Ovary (tissue), 3 donors: ENCODE results near the gene AGO1.

Experiments
- POLR2A ChIP-seq: fragments of 450-650 bp; IDR thresholded peaks from one replicate; pipeline ENCODE4 v1.6.1; 2017; ENCODE audit warnings: antibody characterized with exemption, mild to moderate bottlenecking, moderate library complexity
- TF ChIP-seq, protein P1 (sequence below), 3 donors: fragments of 450-650 bp in 2 of 3; fragments of 200-600 bp in 1 of 3; IDR thresholded peaks; one replicate each; pipeline versions ENCODE4 v1.5.1 to v1.8.0; 2016 to 2022; ENCODE audit warnings: antibody characterized with exemption in 3 of 3, mild to moderate bottlenecking in 1 of 3
- donor health status: DM: no; HTN: no; CAD: no.

- TF ChIP-seq, protein P1, sequence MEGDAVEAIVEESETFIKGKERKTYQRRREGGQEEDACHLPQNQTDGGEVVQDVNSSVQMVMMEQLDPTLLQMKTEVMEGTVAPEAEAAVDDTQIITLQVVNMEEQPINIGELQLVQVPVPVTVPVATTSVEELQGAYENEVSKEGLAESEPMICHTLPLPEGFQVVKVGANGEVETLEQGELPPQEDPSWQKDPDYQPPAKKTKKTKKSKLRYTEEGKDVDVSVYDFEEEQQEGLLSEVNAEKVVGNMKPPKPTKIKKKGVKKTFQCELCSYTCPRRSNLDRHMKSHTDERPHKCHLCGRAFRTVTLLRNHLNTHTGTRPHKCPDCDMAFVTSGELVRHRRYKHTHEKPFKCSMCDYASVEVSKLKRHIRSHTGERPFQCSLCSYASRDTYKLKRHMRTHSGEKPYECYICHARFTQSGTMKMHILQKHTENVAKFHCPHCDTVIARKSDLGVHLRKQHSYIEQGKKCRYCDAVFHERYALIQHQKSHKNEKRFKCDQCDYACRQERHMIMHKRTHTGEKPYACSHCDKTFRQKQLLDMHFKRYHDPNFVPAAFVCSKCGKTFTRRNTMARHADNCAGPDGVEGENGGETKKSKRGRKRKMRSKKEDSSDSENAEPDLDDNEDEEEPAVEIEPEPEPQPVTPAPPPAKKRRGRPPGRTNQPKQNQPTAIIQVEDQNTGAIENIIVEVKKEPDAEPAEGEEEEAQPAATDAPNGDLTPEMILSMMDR (IDR thresholded peaks at IDR 0.05), result no peak
- TF ChIP-seq POLR2A, result no peak
Observed at GRCh38 chr1:35863136-35863535, 19.9 kb upstream of the AGO1 start.
